ENCODE measurements around the gene TMSB4X.

The TMSB4X gene

DNA sequence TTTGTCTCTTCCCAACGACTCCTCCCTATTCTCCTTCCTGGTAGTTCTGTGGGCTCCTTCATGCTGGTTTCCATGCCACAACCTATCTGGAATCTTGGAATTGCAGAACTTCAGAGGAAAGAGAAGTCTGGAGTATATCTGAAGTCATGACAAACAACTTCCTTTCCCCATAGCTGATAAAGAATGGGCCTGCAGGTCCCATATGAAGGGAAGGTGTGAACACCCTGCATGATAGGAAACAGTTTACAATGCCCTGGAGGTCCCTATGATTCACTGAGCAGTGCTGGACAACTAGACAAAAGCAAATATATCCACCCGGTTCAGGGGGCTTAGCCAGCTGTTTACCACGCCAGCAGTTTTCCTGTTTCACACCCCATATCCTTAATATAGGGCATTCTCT lies 50.1 kb downstream of the TMSB4X start:
- no peak for DNase-seq (ENCODE audit: low read depth)

Data from stimulated activated CD8-positive, alpha-beta memory T cell treated with anti-CD3 and anti-CD28 coated beads, Interleukin-7, amount 100 ng/mL, for 24 hours (primary cell).